Karpas-422 (cell line): ENCODE measurements around the gene SMARCC2. TPM values are rescaled to one million over a fixed set of nuclear protein-coding genes. Genes with fewer than 3 reads are reported as not detected.
"Not testable (repeated sequence)": the region's sequence is repeated elsewhere in the genome, so short reads cannot be mapped to it uniquely, and the experiment has no call there.

Experiments
- DNase-seq: peaks from one replicate; pipeline ENCODE4 v3.0.0-alpha.2; 2015
- H2AFZ ChIP-seq: fragments of 200-600 bp; sonication (generic); 2 replicates; pipeline ENCODE4 v1.6.1; 2014; ENCODE audit warnings: antibody characterized with exemption, low read length, mixed read lengths
- H3K27ac ChIP-seq: fragments of 200-600 bp; sonication (generic); 2 replicates; pipeline ENCODE4 v1.5.1; 2014; ENCODE audit warnings: mild to moderate bottlenecking, low read length, moderate library complexity
- H3K27me3 ChIP-seq: fragments of 200-600 bp; sonication (generic); 2 replicates; pipeline ENCODE4 v1.6.1; 2014; ENCODE audit warnings: low read length, mixed read lengths
- H3K36me3 ChIP-seq: fragments of 200-600 bp; sonication (generic); 2 replicates; pipeline ENCODE4 v1.6.1; 2014; ENCODE audit warnings: low read length, mixed read lengths; ENCODE audit not compliant: insufficient read depth
- H3K4me1 ChIP-seq: fragments of 200-600 bp; sonication (generic); 2 replicates; pipeline ENCODE4 v1.6.1; 2014; ENCODE audit warnings: mild to moderate bottlenecking, low read length, mixed read lengths
- H3K4me2 ChIP-seq: fragments of 200-600 bp; sonication (generic); 2 replicates; pipeline ENCODE4 v1.6.1; 2014; ENCODE audit warnings: low read length, low read depth, mild to moderate bottlenecking; ENCODE audit not compliant: poor library complexity, severe bottlenecking
- H3K4me3 ChIP-seq: fragments of 200-600 bp; sonication (generic); 2 replicates; pipeline ENCODE4 v1.5.1; 2014; ENCODE audit warnings: mild to moderate bottlenecking, antibody characterized with exemption, low read length, mixed read lengths
- H3K79me2 ChIP-seq: fragments of 200-600 bp; sonication (generic); 2 replicates; pipeline ENCODE4 v1.6.1; 2014; ENCODE audit warnings: mild to moderate bottlenecking, low read length, mixed read lengths
- H3K9ac ChIP-seq: fragments of 200-600 bp; sonication (generic); 2 replicates; pipeline ENCODE4 v1.6.0; 2014; ENCODE audit warnings: low read length
- H3K9me2 ChIP-seq: fragments of 200-600 bp; sonication (generic), shearing (Covaris generic); replicated peaks from 2 replicates; pipeline ENCODE4 v1.6.0; 2014; ENCODE audit warnings: mild to moderate bottlenecking, low read length, moderate library complexity; ENCODE audit not compliant: insufficient read depth
- H3K9me3 ChIP-seq: fragments of 300-700, 200-600 bp; sonication (generic); 2 replicates; pipeline ENCODE4 v1.6.1; 2014; ENCODE audit warnings: low read length, mixed read lengths
- H4K20me1 ChIP-seq: fragments of 200-600 bp; sonication (generic); 2 replicates; pipeline ENCODE4 v1.6.1; 2014; ENCODE audit warnings: mild to moderate bottlenecking, antibody characterized with exemption, low read length, low read depth; ENCODE audit not compliant: insufficient read depth
- total RNA-seq: library from RNA; depleted of rRNA; stranded (reverse); fragments of >200 nt; shearing (Covaris generic); gene quantifications from 2 replicates; pipeline ENCODE4 v1.2.3, GENCODE V29; 2014; ENCODE audit warnings: low replicate concordance

The SMARCC2 gene
- total RNA-seq, 1 experiment from 2014 or later = 26.2 TPM

DNA sequence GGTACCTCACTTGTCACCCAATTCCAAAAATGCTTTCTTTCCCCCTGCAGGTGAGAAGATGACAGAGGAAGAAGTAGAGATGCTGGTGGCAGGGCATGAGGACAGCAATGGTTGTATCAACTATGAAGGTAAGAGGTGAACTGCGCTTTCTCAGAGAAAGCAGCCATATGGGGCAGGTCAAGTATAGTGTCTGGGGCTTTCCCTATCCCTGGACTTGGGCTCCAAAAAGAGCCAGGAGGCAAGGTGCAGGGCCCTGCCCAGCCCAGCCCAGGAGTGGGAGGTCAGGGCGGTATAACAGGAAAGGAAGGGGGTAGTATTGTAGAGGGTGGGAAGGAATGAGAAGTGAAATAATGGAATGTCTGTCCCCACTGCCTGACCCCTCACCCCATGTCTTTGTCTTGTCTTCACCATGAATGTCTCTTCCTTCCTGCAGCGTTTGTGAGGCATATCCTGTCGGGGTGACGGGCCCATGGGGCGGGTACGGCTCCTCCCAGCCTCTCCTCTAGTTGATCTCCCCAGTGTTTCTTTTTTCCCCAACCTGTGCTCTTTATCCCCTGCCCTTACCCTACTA is 29.0 kb downstream of the SMARCC2 start:
- Histone ChIP-seq H3K36me3 (peaks cover 45% of the 10 kb centered on the region), H4K20me1 (peaks cover 8% of the 10 kb centered on the region; the same call in 1 of the 2 replicates), H3K4me2 (peak overlapping the region; percentile 80), H3K9me2 (no peaks in the 10 kb centered on the region), H3K79me2 (peaks cover 27% of the 10 kb centered on the region), H2AFZ (no peak overlapping the region), H3K9me3 (no peaks in the 10 kb centered on the region), H3K27ac (peak overlapping the region; percentile 34; the same call in 1 of the 2 replicates), H3K4me3 (peak overlapping the region; percentile 84), H3K4me1 (peaks cover 49% of the 10 kb centered on the region), H3K9ac (peak overlapping the region; percentile 93), H3K27me3 (no peaks in the 10 kb centered on the region)
- DNase-seq = no peak

GRCh38 chr12:56159482-56160192 is 29.6 kb downstream of the SMARCC2 start:
- Histone ChIP-seq H3K9me2 (no peaks in the 10 kb centered on the region), H3K4me2 (peak overlapping the region; percentile 80), H2AFZ (no peak overlapping the region), H4K20me1 (peaks cover 8% of the 10 kb centered on the region; the same call in 1 of the 2 replicates), H3K9me3 (no peaks in the 10 kb centered on the region), H3K4me3 (peak overlapping the region; percentile 84), H3K27me3 (no peaks in the 10 kb centered on the region), H3K79me2 (peaks cover 27% of the 10 kb centered on the region), H3K27ac (peak overlapping the region; percentile 77), H3K4me1 (peaks cover 49% of the 10 kb centered on the region), H3K9ac (peak overlapping the region; percentile 93), H3K36me3 (peaks cover 41% of the 10 kb centered on the region)
- no peak for DNase-seq

GRCh38 chr12:56158926-56159461 is 30.3 kb downstream of the SMARCC2 start:
- peak overlapping the region; percentile 93 for H3K9ac ChIP-seq
- H4K20me1 ChIP-seq = peaks cover 8% of the 10 kb centered on the region; the same call in 1 of the 2 replicates
- peak overlapping the region; percentile 77 for H3K27ac ChIP-seq
- H3K79me2 ChIP-seq = peaks cover 27% of the 10 kb centered on the region
- H3K4me1 ChIP-seq = peaks cover 56% of the 10 kb centered on the region
- peak; percentile 61 for DNase-seq
- no peaks in the 10 kb centered on the region for H3K9me3 ChIP-seq
- no peaks in the 10 kb centered on the region for H3K27me3 ChIP-seq
- H3K4me2 ChIP-seq = peak overlapping the region; percentile 80
- peak overlapping the region; percentile 84 for H3K4me3 ChIP-seq
- H3K36me3 ChIP-seq = peaks cover 38% of the 10 kb centered on the region
- H2AFZ ChIP-seq = no peak overlapping the region
- H3K9me2 ChIP-seq = no peaks in the 10 kb centered on the region

- Histone ChIP-seq H3K9me3 (no peaks in the 10 kb centered on the region), H3K27ac (peak within 1 kb of the TSS; percentile 82), H3K9me2 (no peaks in the 10 kb centered on the region), H4K20me1 (peaks cover 8% of the 10 kb centered on the region; the same call in 1 of the 2 replicates), H2AFZ (peak within 1 kb of the TSS; percentile 55; the same call in 1 of the 2 replicates), H3K36me3 (peaks cover 32% of the 10 kb centered on the region), H3K79me2 (peaks cover 29% of the 10 kb centered on the region), H3K27me3 (no peaks in the 10 kb centered on the region), H3K4me2 (peak within 1 kb of the TSS; percentile 80), H3K4me3 (peak within 1 kb of the TSS; percentile 84), H3K9ac (peak within 1 kb of the TSS; percentile 93), H3K4me1 (peaks cover 60% of the 10 kb centered on the region)
- peak; percentile 99 for DNase-seq
Measured at GRCh38 chr12:56158029-56158925, 31.0 kb downstream of the SMARCC2 start, which contains the start of gene MYL6. TSS of gene MYL6 (plus strand) at chr12:56158359. CDS start at chr12:56158402, 43 bp downstream.

GRCh38 chr12:56157201-56158028 is 31.9 kb downstream of the SMARCC2 start:
- peak; percentile 90 for DNase-seq
- Histone ChIP-seq H3K4me1 (peaks cover 58% of the 10 kb centered on the region), H4K20me1 (peaks cover 8% of the 10 kb centered on the region; the same call in 1 of the 2 replicates), H3K9me3 (no peaks in the 10 kb centered on the region), H3K4me3 (peak overlapping the region; percentile 68), H3K27me3 (no peaks in the 10 kb centered on the region), H3K36me3 (peaks cover 25% of the 10 kb centered on the region), H3K79me2 (peaks cover 37% of the 10 kb centered on the region), H3K27ac (peak overlapping the region; percentile 82), H3K9me2 (no peaks in the 10 kb centered on the region), H3K9ac (peak overlapping the region; percentile 80), H2AFZ (peak overlapping the region; percentile 55; the same call in 1 of the 2 replicates), H3K4me2 (peak overlapping the region; percentile 77)

DNA sequence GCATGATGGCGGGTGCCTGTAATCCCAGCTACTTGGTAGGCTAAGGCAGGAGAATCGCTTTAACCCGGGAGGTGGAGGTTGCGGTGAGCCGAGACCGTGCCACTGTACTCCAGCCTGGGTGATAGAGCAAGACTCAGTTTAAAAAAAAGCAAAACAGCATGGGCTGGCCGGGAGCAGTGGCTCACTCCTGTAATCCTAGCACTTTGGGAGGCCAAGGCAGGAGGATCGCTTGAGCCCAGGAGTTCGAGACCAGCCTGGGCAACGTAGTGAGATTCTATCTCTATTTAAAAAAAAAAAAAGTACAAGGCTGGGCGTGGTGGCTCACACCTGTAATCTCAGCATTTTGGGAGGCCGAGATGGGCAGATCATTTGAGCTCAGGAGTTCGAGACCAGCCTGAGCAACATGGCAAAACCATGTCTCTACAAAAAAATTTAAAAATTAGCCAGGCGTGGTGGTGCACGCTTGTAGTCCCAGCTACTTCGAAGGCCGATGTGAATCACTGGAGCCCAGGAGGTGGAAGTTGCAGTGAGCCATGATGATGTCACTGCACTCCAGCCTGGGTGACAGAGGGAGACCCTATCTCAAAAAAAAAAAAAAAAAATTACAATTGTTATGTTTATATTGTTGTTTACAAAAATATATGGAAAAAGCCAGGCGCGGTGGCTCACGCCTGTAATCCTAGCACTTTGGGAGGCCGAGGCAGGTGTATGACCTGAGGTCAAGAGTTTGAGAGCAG is 32.7 kb downstream of the SMARCC2 start:
- Histone ChIP-seq H3K4me2 (peak overlapping the region; percentile 77), H3K4me3 (peak overlapping the region; percentile 68), H3K9ac (peak overlapping the region; percentile 80), H3K79me2 (peaks cover 37% of the 10 kb centered on the region), H3K36me3 (peaks cover 20% of the 10 kb centered on the region), H3K27ac (peak overlapping the region; percentile 82), H3K4me1 (peaks cover 54% of the 10 kb centered on the region)
- H3K27me3 ChIP-seq, DNase-seq, H2AFZ ChIP-seq, H3K9me3 ChIP-seq, H4K20me1 ChIP-seq, H3K9me2 ChIP-seq: not testable (repeated sequence)
